Tibial nerve (tissue), 3 donors: ENCODE data around the gene ATG4D.

Experiments used
- CTCF ChIP-seq, 5 experiments: fragments of 200-600 bp in 3 of 5; fragments of 450-650 bp in 2 of 5; sonication (generic) in 3 of 5; IDR thresholded peaks; one replicate each; pipeline ENCODE4 v1.5.1; 2016 to 2019; ENCODE audit warnings: antibody characterized with exemption in 5 of 5, mild to moderate bottlenecking in 3 of 5, moderate library complexity in 2 of 5
- POLR2A ChIP-seq, 2 donors: fragments of 450-650 bp; IDR thresholded peaks; one replicate each; pipeline ENCODE4 v1.6.1; 2017; ENCODE audit warnings: antibody characterized with exemption in 2 of 2, mild to moderate bottlenecking in 2 of 2, moderate library complexity in 2 of 2

GRCh38 chr19:10575011-10575716 lies 31.5 kb downstream of the ATG4D start:
- no peak for TF ChIP-seq CTCF (IDR thresholded peaks at IDR 0.05)
- no peak for TF ChIP-seq POLR2A (IDR thresholded peaks at IDR 0.05)
